NCI-H2196 (cell line): ENCODE results near the gene FAM174C.
A peak's percentile ranks its signal among the peaks of the same experiment; 100 is the strongest.

Experiments
- DNase-seq: peaks from one replicate; lab custom pipeline; 2025; ENCODE audit not compliant: unreplicated experiment; lab: John Stamatoyannopoulos, UW

Gene FAM174C

DNA sequence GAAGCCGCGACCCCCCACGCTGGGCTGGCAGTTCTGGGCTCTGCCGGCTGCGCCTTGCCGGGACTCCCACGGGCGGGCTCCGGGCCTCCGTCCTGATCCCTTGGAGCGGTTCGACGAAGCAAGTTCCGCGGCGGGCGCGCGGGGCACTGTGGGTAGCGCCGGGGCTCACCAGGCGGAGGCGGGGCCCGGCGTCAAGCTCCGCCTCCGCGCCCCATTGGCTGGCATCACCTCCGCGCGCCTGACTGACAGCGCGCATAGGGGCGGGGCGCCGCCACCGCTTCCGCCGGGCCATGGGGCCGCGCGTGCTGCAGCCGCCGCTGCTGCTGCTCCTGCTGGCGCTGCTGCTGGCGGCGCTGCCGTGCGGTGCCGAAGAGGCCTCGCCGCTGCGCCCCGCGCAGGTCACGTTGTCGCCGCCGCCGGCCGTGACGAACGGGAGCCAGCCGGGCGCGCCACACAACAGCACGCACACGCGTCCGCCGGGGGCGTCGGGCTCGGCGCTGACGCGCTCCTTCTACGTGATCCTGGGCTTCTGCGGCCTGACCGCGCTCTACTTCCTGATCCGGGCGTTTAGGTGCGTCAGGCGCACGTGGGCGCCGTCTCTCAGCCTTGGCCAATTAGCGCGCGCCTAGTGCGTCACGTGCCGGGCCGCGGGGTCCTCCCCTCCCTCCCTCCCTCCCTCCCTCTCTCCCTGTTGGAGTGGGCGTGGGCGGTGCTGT lies at the start of gene FAM174C:
Gene FAM174C, plus strand, starts transcription at position 271 of the 716 bp plus-strand sequence. Its CDS starts 20 bp downstream, at position 291.
- peak; percentile 99 for DNase-seq

DNA sequence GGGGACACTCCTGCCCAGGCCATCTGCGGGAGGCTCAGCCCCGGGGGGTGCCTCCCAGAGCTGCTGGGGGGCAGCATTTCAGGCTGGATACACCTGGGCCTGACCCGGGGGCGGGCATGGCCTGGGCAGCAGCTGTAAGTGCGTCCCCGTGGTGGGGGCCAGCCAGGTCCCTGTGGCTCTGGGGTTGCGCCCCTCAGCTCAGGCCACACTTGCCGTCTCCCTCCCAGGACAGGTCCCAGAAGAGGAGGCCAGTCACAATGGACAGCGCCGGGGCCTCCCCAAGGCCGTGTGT lies 49.2 kb upstream of the FAM174C start:
- no peak for DNase-seq

DNA sequence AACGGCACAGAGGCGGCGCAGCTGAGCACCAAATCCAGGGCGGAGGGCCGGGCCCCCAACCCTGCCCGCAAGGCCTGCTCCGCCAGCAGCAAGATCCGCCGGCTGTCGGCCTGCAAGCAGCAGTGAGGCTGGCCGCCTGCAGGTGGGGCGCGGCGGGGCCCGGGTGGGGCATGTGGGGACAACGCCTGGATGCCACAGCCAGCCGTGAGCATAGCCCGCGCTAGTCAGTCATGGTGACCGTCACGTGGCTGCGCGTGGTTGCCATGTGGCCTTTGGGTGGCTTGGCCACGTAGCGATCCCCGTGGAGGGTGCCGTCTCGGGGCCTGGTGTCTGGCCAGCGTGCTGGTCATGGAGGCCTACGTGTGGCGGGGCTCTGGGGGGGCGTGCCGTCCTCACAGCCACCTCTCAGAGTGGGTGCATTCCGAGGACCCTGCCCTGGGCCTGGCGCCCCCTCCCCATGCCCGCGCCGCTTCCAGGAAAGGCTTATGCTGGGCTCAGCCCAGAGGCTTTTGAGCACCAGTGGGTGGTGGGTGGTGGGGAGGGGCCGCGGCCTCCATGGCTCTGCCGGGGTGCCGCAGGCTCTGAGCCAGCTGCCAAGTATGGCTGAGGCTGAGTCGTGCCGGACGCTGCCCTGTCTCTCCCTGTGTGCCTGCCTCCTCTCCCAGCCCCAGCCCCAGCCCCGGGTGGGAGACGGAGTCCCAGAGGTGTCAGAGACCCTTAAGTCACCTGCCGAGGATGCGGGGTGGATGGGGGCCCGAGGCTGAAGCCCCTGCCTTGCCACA lies 48.6 kb upstream of the FAM174C start:
- DNase-seq, result no peak

DNA sequence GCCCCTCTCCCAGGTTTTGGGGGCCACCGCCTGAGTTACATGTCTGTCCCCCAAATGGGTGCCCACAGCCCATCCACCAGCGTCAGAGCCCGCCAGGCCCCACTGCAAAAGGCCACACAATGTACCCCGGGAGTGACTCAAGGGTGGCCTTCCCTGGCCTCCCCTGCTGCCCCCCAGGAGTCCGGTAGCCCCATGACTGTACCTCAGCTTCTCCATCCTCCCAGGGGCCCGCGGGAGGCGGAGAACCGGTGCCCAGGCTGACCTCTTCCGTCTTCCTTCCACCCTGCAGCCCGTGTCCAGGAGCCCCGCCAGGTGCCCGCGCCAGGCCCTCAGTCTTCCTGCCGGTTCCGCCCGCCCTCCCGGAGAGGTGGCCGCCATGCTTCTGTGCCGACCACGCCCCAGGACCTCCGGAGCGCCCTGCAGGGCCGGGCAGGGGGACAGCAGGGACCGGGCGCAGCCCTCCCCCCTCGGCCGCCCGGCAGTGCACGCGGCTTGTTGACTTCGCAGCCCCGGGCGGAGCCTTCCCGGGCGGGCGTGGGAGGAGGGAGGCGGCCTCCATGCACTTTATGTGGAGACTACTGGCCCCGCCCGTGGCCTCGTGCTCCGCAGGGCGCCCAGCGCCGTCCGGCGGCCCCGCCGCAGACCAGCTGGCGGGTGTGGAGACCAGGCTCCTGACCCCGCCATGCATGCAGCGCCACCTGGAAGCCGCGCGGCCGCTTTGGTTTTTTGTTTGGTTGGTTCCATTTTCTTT lies 47.9 kb upstream of the FAM174C start:
- DNase-seq, result no peak

DNA sequence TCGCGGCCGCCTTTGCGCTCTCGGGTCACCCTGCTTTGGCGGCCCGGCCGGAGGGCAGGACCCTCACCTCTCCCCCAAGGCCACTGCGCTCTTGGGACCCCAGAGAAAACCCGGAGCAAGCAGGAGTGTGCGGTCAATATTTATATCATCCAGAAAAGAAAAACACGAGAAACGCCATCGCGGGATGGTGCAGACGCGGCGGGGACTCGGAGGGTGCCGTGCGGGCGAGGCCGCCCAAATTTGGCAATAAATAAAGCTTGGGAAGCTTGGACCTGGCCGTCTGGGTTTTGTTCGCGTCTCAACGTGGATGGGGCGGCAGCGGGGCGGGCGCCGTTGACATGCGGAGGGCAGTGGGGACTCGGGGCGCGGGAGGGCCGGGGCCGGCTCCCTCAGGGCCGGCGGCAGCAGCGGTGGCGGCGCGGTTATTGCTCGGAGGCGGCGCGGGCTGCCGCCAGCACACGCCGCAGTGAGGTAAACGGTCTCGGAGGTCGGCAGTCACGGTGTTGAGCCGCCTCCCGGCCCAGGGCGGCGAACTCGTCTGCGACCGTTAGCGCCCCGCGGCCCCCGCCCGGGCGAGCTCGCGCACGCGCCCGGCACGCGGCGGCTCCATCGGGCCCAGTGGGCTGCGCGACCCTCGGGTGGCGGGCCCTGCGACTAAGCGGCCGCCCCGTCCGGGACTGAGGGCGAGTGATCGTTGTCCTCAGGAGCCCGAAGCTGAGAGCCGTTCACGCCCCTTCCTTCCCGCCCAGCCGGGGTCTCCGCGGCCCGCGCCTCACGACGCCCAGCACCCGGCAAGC lies 47.0 kb upstream of the FAM174C start:
- DNase-seq, result no peak

DNA sequence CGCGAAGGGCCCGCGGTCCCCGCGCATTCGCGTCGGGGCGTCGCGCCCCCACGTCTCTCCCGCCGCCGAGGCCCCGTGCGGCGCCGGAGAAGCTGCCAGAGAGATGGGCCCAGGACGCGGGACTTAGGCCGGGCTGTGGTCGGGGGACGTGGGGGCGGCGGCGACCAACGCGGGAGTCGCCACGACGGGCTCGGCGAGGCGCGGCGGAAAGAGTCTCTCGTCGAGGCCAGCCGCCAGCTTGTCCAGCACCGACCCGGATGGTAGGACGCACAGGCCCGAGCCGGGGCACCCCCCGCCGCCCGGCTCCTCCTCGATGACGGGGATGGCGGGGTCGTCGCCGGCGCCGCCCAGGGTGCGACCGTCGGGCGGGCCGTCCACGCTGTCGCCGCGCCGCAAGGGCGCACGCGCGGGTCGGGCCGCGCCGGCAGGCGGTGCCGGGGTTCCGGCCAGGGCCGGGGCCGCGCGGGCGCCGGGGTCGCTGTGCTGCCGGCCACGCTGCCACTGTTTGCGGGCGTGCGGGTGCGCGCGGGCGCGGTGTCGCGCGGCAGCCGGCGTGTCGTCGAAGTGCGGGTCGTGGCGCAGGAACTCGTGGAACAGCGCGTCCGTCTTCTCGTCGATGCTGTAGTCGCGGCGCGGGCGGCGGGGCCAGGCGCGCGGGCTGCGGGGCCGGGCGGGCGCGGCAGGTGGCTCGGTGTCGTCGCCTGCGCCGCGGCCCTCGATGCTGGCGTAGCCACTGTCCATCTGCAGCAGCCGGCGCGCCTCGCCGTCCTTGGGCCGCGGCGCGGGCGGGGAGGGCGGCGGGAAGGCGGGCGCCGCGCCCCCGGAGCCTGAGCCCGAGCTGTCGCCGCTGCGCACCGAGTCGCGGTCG lies 46.0 kb upstream of the FAM174C start:
- DNase-seq, result no peak

DNA sequence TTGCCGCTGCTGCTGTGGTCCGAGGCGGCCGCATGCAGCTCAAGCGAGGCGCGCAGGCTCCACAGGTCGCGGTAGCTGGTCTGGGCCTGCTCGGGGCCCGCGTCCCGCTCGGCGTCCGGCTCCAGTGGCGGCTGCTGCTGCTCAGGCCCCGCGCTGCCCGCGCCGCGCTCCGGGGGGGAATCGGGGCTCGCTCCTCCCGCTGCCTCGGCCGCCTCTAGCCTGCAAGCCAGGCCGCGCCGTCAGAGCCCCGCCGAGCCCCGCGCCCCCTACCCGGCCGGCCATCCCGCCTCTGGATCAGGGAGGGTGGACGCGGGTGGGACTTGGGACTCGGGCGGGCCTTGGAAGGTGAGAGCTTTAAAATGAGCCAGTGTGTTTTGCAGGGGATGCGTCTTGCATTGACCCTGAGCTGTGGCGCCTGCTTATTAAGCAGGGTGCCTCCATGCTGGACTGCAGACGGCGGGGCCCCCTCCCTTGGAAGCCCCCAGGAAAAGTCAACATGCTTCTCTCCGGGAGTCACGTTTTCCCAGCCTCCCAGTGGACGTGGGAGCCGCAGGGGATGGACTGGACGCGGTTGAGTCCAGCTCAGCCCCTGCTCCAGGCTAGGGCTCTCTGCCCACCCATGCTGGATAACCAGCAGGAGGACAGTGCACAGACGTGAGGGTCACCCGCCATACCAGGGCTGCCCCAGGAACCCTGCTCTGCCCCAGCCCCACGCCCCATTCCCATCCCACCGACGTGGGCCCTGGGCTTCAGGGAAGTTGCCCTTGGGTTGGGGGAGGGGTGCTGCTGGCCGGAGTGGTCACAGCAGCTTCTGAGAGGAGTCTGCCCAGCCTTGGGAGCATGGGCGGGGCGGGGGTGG lies 45.2 kb upstream of the FAM174C start:
- no peak for DNase-seq

DNA sequence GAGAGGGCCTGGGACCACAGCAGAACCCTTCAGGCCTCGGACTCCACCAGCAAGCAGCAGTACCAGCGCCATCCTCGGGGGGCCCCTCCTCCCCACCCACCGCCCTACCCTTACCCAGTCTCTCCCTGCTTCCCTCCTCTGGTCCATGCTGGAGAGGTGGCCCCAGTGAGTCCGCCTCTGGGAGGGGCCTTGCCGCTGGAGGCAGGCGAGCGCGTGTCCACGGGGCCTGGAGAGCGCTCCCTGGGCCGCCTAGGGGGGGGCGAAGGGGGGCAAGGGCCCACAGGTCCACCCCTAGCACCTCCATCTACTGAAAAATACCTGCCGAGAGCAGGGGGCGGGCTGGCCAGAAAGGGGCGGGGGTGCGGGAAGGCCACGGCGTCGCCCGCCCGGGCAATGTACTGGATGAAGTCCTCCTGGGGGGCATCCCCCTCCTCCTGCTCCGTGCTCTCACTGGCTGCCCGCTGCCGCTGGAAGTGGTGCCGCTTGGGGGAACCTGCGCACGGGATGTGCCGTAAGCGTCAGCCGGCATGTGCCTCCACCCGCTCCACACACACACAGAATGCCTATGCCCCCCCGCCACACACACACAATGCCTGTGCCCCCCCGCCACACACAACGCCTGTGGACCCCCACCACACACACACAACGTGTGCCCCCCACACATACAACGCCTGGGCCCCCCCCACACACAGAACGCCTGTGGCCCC lies 44.4 kb upstream of the FAM174C start:
- no peak for DNase-seq

DNA sequence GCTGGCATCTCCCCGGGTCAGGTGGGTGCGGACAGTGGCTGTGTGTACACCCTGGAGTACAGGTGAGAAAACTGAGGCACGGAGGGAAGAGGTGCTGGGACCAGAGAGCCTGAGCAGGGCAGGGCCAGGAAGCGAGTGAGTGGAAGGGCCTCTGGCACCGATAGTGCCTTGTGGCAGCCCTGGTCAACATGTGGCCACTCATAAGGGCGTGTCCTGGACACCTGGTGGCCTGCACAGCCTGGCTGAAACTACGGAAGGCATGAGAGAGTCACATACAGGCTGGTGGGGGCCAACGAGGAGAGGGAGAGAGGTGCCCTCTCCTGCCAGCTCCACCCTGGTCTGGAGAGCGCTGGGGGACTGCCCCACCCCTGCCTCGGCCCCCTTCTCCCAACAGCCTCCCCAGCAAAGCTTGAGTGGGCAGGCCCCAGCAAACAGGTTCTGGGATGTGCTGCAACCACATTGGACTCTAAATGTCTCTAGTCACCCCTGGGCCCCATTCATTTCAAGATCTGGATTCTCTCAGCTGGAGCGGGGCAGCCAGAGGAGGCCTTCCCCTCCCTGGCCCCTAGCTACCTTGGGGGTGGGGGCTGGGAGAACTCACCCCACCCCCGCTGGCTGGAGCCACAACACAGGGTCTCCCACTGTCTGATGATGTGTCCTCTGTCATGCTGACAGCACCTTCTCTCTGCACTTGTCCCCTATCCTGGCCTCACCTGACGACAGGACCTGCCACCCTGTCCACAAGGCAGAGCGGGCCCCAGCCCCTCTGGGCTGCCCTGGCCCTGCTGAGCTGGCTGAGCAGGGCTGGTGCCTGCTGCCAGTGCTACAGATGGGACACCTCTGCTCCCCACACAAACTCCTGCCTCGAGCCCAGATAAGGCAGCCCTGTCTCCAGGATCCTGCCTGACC lies 43.3 kb upstream of the FAM174C start:
- DNase-seq, result no peak

DNA sequence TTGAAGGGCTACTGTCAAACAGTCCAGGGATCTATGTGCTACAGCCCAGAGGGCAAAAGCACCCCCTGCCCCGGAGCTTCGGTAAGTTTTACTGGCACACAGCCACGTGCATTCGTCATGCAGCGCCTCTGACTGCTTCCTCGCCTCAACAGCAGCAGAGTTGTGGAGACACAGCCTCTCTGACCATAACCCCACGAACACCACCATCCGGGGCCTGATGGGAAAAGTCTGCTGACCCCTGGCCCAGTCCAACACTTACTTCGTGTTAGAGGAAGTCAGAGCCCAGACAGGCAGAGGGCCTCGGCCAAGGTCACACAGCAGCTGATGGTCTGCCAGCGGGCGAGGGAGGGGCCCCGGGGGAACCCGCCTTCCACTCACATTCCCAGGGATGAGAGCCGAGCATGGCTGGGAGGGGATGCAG lies 42.7 kb upstream of the FAM174C start:
- DNase-seq, result no peak

DNA sequence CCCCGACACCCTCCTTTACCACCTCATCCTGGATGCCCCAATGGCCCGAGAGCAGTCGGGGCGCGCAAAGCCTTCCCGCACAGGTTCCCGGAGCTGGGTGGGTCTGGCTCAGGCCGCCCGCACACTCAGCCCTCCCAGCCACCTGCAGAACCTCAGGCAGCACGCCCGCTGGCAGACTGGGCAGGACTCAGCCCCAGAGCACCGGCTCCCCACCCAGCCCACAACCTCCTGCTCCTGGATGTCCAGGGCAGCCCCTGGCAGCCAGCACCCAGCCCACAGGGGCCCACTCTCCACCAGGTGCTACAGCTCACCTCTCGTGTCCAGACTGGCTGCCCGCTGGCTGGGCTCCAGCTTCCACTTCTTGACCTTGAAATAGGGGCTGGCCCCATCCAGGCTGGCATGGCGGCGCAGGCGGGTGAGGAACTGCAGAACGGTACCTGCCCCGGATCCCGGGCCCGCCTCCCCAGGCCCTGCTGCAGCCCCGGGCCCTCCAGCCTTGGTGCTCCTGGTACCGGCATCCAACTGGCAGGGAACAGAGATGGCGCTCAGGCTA lies 42.1 kb upstream of the FAM174C start:
- no peak for DNase-seq

DNA sequence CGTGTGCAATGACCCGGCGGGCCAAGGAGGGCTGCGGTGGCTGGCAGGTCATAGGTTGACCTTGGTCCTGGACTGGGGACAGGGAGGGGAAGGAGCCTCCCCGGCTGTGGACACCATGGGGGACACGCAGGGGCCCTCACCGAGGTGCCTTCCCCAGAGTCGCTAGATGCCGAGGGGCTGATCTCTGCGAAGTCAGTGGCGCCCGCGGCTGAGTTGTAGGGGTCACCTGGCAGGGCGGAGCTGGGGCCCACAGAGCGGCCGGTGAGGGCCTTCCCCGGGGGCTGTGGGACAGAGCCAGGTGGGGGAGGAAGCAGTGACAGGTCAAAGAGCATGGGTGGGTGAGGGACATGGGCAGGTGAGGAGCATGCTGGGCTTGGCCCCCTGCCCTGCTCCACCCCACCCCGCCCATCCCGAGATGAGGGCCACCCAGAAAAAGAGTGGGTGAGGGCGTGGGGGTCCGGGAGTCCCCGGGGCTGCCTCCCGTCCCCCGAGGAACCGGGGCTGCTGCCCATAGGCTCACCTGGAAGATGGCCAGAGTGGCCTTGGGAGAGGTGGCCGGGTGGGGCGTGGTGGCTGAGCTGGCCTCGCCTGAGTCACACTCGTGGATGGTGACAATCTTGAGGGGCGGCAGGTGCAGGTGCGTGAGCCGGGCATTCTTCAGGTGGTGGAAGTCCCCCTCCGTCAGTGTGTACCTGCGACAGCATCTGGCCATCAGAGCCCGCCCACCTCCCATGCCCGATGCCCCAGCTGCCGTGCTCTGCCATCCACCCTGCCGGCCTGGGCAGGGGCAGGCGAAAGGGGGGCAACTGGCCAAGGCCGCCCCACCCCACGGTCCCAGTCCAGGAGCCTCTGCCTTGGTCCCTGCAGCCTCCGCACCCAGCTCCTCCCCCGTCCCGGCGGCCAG lies 41.0 kb upstream of the FAM174C start:
- DNase-seq, result no peak

DNA sequence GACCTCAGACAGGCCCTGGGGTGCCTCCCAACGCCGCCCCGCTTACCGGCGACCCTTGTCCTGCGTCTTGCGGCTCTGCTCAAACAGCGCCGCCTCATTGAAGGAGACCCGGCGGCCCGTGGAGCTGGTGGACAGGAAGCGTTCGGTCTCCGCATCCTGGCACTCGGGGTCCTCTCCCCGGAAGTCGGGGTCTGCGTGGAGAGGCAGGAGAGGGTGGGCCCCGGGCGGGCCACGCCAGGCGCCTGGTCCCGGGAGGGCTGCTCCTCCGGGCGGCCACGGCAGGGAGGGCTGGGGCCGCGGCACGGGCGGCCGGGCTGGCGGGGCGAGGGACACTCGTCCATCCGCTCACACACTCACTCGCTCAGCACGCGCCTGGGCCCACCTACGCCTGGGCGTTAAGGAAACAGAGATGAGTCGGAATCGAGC lies 40.4 kb upstream of the FAM174C start:
- DNase-seq, result no peak

DNA sequence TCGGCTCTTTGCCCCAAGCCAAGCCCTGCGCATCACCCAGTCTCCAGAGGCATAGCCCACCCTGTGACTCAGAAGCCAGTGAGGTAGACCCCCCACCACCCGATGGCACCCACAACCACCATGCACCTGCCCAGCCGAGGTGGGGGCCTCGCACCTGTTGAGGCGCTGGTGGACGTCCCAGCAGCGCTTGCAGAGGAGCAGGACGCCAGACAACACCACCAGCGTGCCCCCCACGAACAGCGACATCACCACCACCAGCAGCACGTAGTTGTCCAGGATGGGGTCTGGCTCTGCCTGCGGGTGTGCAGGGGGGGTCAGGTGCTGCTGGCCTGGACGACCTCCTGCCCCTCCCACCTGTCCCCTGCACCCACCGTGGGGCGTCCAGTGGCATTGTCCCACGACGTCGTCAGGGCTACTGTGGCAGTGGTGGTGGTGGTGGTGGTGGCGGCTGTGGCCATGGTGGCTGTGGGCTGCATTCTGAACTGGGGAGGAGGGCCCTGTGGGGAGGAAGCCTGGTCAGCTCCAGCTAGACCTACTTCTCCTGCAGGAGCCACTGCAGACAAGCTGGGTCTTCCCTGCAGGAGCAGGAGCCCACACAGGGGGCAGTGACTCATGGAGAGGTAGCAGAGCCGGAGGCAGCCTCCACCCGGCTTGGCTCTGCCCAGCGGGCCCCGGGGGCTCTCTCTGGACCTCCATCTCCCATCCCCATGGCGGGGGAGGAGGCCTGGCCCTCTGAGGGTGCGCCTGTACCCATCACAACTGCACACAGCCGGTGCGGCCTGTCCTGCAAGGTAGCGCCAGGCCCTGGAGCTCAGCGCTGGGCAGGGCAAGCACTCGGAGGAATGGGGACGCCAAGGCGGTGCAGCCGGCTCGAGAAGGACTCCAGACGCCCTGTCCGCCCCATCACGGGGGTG lies 39.4 kb upstream of the FAM174C start:
- DNase-seq, result no peak

DNA sequence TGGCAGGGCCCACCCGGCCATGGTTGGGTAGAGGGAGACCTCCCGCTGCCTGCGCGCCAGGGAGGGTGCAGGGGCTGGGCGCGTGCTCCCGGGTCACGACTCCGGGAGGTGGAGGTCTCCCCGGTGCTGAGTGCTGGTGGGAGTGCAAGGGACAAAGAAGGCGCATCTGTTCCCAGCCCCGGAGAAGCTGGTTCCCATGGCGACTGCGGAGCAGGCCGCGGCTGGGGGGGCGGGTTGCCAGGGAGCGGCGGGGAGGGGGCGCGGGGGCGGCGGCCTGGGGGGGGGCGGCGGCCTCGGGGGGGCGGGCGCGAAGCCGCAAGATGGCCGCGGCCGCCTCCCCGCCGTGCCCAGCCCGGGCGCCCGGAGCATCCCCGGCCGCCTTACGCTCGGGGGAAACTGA lies 38.8 kb upstream of the FAM174C start:
- DNase-seq, result no peak
